H1 (cell line): ENCODE measurements around the gene MAP2K5.

ENCODE experiments used
- FOSL1 ChIP-seq: IDR thresholded peaks from 2 replicates; pipeline ENCODE4 v1.6.1; 2011; ENCODE audit warnings: mild to moderate bottlenecking, low read depth, low read length, moderate library complexity; ENCODE audit not compliant: insufficient read depth
- GABPA ChIP-seq: IDR thresholded peaks from 2 replicates; pipeline ENCODE4 v1.6.1; 2011; ENCODE audit warnings: mild to moderate bottlenecking, low read length, moderate library complexity, borderline replicate concordance; ENCODE audit not compliant: insufficient read depth
- NRF1 ChIP-seq: IDR thresholded peaks from 2 replicates; pipeline ENCODE4 v1.6.1; 2011; ENCODE audit warnings: mild to moderate bottlenecking, low read depth, low read length, improper control_type of control experiment
- POLR2A ChIP-seq, 2 experiments: IDR thresholded peaks; 1 replicate in 1 of 2; 2 replicates in 1 of 2; pipeline ENCODE4 v1.6.1; 2011; ENCODE audit warnings: low read depth in 2 of 2, low read length in 2 of 2, mild to moderate bottlenecking in 2 of 2; ENCODE audit errors: control extremely low read depth in 1 of 2
- POU5F1 ChIP-seq: IDR thresholded peaks from 2 replicates; pipeline ENCODE4 v1.6.1; 2011; ENCODE audit warnings: low read depth, mild to moderate bottlenecking, low read length, moderate library complexity
- RAD21 ChIP-seq, 2 experiments: IDR thresholded peaks in 1 of 2; conservative IDR thresholded peaks in 1 of 2; 2 replicates each; pipeline ENCODE4 v1.6.1; 2011; ENCODE audit warnings: low read depth in 2 of 2, low read length in 2 of 2, improper control_type of control experiment in 1 of 2, inconsistent platforms in 1 of 2, mild to moderate bottlenecking in 1 of 2, moderate library complexity in 1 of 2
- SIN3A ChIP-seq, 2 experiments: IDR thresholded peaks in 1 of 2; conservative IDR thresholded peaks in 1 of 2; 2 replicates each; pipeline ENCODE4 v1.6.1; 2011 to 2012; ENCODE audit warnings: low read length in 2 of 2, improper control_type of control experiment in 1 of 2, low read depth in 1 of 2, mild to moderate bottlenecking in 1 of 2
- TCF12 ChIP-seq: IDR thresholded peaks from 2 replicates; pipeline ENCODE4 v1.6.1; 2011; ENCODE audit warnings: low read depth, mild to moderate bottlenecking, low read length
- ZNF274 ChIP-seq: IDR thresholded peaks from 2 replicates; pipeline ENCODE4 v1.7.0; 2012; ENCODE audit warnings: low read length, borderline replicate concordance; ENCODE audit errors: extremely low read depth
- TF ChIP-seq, protein P1 (sequence below), 3 experiments: IDR thresholded peaks; 1 replicate in 2 of 3; 2 replicates in 1 of 3; pipeline versions ENCODE4 v1.5.1 to v1.6.1; 2011; ENCODE audit warnings: low read length in 3 of 3, mild to moderate bottlenecking in 3 of 3, inconsistent platforms in 2 of 3, low read depth in 1 of 3, moderate library complexity in 1 of 3; ENCODE audit not compliant: insufficient read depth in 1 of 3; ENCODE audit errors: control extremely low read depth in 1 of 3
- TF ChIP-seq, protein P2 (sequence below): IDR thresholded peaks from 2 replicates; pipeline ENCODE4 v1.6.1; 2012; ENCODE audit warnings: inconsistent platforms

DNA sequence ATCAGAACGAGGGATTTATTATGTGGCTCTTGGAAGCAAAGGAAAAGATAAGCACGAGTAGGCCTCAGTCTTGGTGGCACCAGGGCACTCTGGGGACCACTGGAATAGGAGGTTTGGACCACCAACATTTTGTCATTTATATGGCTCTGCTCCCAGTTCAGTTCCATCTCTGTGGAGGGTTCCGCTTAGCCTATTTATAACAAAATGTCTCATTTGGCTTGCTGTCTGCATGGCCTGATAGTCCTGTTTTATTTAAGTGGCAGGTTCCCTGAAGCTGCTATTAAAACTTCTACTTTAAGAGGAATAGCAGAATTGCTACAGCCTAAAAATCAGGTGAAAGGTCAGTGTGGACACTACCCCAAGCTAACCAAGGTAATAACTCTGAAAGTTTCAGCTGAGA lies 27.2 kb downstream of the MAP2K5 start:
- TF ChIP-seq POLR2A (IDR thresholded peaks at IDR 0.05; ENCODE audit: control extremely low read depth in 1 of 2, low read depth in 2 of 2, low read length in 2 of 2): no peak
- no peak for TF ChIP-seq FOSL1
- TF ChIP-seq, protein P1, sequence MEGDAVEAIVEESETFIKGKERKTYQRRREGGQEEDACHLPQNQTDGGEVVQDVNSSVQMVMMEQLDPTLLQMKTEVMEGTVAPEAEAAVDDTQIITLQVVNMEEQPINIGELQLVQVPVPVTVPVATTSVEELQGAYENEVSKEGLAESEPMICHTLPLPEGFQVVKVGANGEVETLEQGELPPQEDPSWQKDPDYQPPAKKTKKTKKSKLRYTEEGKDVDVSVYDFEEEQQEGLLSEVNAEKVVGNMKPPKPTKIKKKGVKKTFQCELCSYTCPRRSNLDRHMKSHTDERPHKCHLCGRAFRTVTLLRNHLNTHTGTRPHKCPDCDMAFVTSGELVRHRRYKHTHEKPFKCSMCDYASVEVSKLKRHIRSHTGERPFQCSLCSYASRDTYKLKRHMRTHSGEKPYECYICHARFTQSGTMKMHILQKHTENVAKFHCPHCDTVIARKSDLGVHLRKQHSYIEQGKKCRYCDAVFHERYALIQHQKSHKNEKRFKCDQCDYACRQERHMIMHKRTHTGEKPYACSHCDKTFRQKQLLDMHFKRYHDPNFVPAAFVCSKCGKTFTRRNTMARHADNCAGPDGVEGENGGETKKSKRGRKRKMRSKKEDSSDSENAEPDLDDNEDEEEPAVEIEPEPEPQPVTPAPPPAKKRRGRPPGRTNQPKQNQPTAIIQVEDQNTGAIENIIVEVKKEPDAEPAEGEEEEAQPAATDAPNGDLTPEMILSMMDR (IDR thresholded peaks at IDR 0.05; ENCODE audit: control extremely low read depth in 1 of 3, insufficient read depth in 1 of 3, low read depth in 1 of 3, low read length in 3 of 3): no peak
- TF ChIP-seq TCF12: no peak
- TF ChIP-seq, protein P2, sequence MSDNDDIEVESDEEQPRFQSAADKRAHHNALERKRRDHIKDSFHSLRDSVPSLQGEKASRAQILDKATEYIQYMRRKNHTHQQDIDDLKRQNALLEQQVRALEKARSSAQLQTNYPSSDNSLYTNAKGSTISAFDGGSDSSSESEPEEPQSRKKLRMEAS: no peak
- no peak for TF ChIP-seq POU5F1
- TF ChIP-seq GABPA: no peak
- TF ChIP-seq SIN3A (conservative IDR thresholded peaks at IDR 0.05 in 1 of 2, IDR thresholded peaks at IDR 0.05 in 1 of 2; ENCODE audit: low read depth in 1 of 2, low read length in 2 of 2): no peak
- no peak for TF ChIP-seq RAD21 (IDR thresholded peaks at IDR 0.05 in 1 of 2, conservative IDR thresholded peaks at IDR 0.05 in 1 of 2; ENCODE audit: low read depth in 2 of 2, low read length in 2 of 2)
- TF ChIP-seq NRF1: no peak
- no peak for TF ChIP-seq ZNF274
